Adrenal gland (tissue), 12 donors: ENCODE data around the gene ADD1. TPM values are rescaled to one million over a fixed set of nuclear protein-coding genes. Genes with fewer than 3 reads are reported as not detected.

Source experiments
- DNase-seq, 7 donors: peaks; one replicate each; pipeline ENCODE4 v3.0.0-alpha.2; 2019 to 2020
- H3K27ac ChIP-seq, 5 donors: fragments of 200-600 bp; sonication (generic) in 4 of 5; 1 replicate in 3 of 5; 2 replicates in 2 of 5; pipeline versions ENCODE4 v1.5.1 to v1.8.0; 2016 to 2020; ENCODE audit warnings: mild to moderate bottlenecking in 1 of 5
- H3K27me3 ChIP-seq: fragments of 200-600 bp; 2 replicates; pipeline ENCODE4 v1.8.0; 2021
- H3K36me3 ChIP-seq, 2 donors: fragments of 200-600 bp; replicated peaks in 1 of 2; 1 replicate in 1 of 2; 2 replicates in 1 of 2; pipeline versions ENCODE4 v1.5.1 to v1.8.0; 2018 to 2022
- H3K4me1 ChIP-seq, 2 donors: fragments of 200-600 bp; replicated peaks in 1 of 2; 1 replicate in 1 of 2; 2 replicates in 1 of 2; pipeline versions ENCODE4 v1.5.1 to v1.8.0; 2018 to 2021
- H3K4me3 ChIP-seq, 4 donors: fragments of 200-600 bp; sonication (generic) in 3 of 4; one replicate each; pipeline ENCODE4 v1.5.1; 2016 to 2018
- H3K9me3 ChIP-seq, 3 donors: fragments of 200-600 bp; sonication (generic) in 1 of 3; replicated peaks in 1 of 3; 1 replicate in 2 of 3; 2 replicates in 1 of 3; pipeline versions ENCODE4 v1.5.1 to v1.8.0; 2016 to 2021
- CTCF ChIP-seq, 6 experiments: fragments of 450-650 bp in 4 of 6; fragments of 200-600 bp in 2 of 6; sonication (generic) in 1 of 6; IDR thresholded peaks; 1 replicate in 5 of 6; 2 replicates in 1 of 6; pipeline versions ENCODE4 v1.5.1 to v1.8.0; 2016 to 2021; ENCODE audit warnings: antibody characterized with exemption in 6 of 6, mild to moderate bottlenecking in 2 of 6, moderate library complexity in 1 of 6
- POLR2A ChIP-seq, 2 donors: fragments of 450-650 bp; IDR thresholded peaks; one replicate each; pipeline ENCODE4 v1.6.1; 2017; ENCODE audit warnings: antibody characterized with exemption in 2 of 2, mild to moderate bottlenecking in 2 of 2, moderate library complexity in 1 of 2
- WGBS, 4 donors: extraction: QIAGEN DNeasy Blood & Tissue Kit in 2 of 4; methylation state at CpG; one replicate each; pipeline versions ENCODE4 v1.1.5 to v1.1.7; 2013 to 2017; 5-methylcytosine and 5-hydroxymethylcytosine counted together
- intact Hi-C, 2 donors: fragments of 100-400 bp; cut with DNase I; formaldehyde crosslinking; loops; one replicate each; pipeline versions ENCODE4 v1.14.1 to v1.15.0; 2022 to 2023
- polyA plus RNA-seq, 3 donors: library from polyadenylated mRNA; stranded (reverse); fragments of 200-250 nt in 2 of 3; fragments of 350-450 nt in 1 of 3; fragmentation: Illumina TruSeq in 1 of 3; extraction: RNeasy Lipid Tissue Mini Kit (QIAGEN cat#74804) in 1 of 3; gene quantifications; one replicate each; pipeline ENCODE4 v1.2.3, GENCODE V29; 2013 to 2014
- total RNA-seq, 9 donors: library from RNA; depleted of rRNA in 4 of 9; stranded (reverse); fragments of >200 nt in 4 of 9; fragments of 120-200 nt in 1 of 9; fragmentation: NEBNext Ultra II Directional in 1 of 9; extraction: Animal tissue kit (Norgen Biotek cat#: 25700) in 1 of 9; gene quantifications; one replicate each; pipeline versions ENCODE4 v1.1.0 to v1.2.4, GENCODE V29; 2013 to 2023
- donor health status: healthy with polysubstance abuse.
- donor health status: Bipolar disorder and iron deficiency.
- donor health status: DM: yes; HTN: yes; CAD: no.
- donor health status: DM: no; HTN: no; CAD: no.
- donor health status: DM: no; HTN: no; CAD: no.
- donor health status: DM: yes; HTN: yes; CAD: no.

ADD1 gene
- total and polyA plus RNA-seq, 12 donors, result 134 to 468 (median 241) TPM

- Histone ChIP-seq H3K9me3 (no peaks in the 10 kb centered on the region), H3K36me3 (peaks cover 0 to under 1% of the 10 kb centered on the region in 2 donors), H3K27ac (peak overlapping the region in 4 of 5 donors; percentile 55 to 85 (median 66)), H3K4me1 (peaks cover 71 to 87% of the 10 kb centered on the region in 2 donors), H3K4me3 (no peak overlapping the region), H3K27me3 (no peaks in the 10 kb centered on the region)
- intact Hi-C loops, result no loop called here
- no peak for DNase-seq
- TF ChIP-seq CTCF (IDR thresholded peaks at IDR 0.05), result no peak
- no peak for TF ChIP-seq POLR2A (IDR thresholded peaks at IDR 0.05)
- 43 to 48% (median 46%) methylated on average over 3 of the region's 3 CpGs for WGBS, 4 donors
Observed at GRCh38 chr4:2859514-2859913, 15.9 kb downstream of the ADD1 start.

- TF ChIP-seq CTCF (IDR thresholded peaks at IDR 0.05) (no peak), POLR2A (IDR thresholded peaks at IDR 0.05) (peak in 1 of 2 donors; percentile 53)
- Histone ChIP-seq H3K27me3 (no peaks in the 10 kb centered on the region), H3K9me3 (no peaks in the 10 kb centered on the region), H3K4me1 (peaks cover 66 to 87% of the 10 kb centered on the region in 2 donors), H3K4me3 (no peak overlapping the region), H3K36me3 (no peaks in the 10 kb centered on the region), H3K27ac (peak overlapping the region; percentile 55 to 85 (median 68))
- 67 to 74% (median 67%) methylated on average over 6 of the region's 6 CpGs for WGBS, 4 donors
- intact Hi-C loops, result no loop called here
- DNase-seq, result peak in 6 of 7 donors; percentile 63 to 82 (median 71)
Observed at GRCh38 chr4:2860391-2861348, 17.0 kb downstream of the ADD1 start.

GRCh38 chr4:2861631-2862436 lies 18.2 kb downstream of the ADD1 start:
- intact Hi-C loops, result no loop called here
- 74 to 84% (median 78%) methylated on average over 4 of the region's 4 CpGs for WGBS, 4 donors

More at GRCh38 chr4:2861631-2862436, 18.2 kb downstream of the ADD1 start:
- no peak for DNase-seq
- Histone ChIP-seq H3K4me1 (peaks cover 71 to 91% of the 10 kb centered on the region in 2 donors), H3K27ac (peak overlapping the region; percentile 55 to 85 (median 68)), H3K36me3 (no peaks in the 10 kb centered on the region), H3K4me3 (peak overlapping the region in 1 of 4 donors; percentile 15), H3K9me3 (no peaks in the 10 kb centered on the region), H3K27me3 (no peaks in the 10 kb centered on the region)
- no peak for TF ChIP-seq CTCF (IDR thresholded peaks at IDR 0.05)
- no peak for TF ChIP-seq POLR2A (IDR thresholded peaks at IDR 0.05)
